Measurements from ENCODE around the gene ABHD1. TPM values are rescaled to one million over a fixed set of nuclear protein-coding genes. Genes with fewer than 3 reads are reported as not detected.
A peak's percentile ranks its signal among the peaks of the same experiment; 100 is the strongest.
"Not testable (repeated sequence)": the region's sequence is repeated elsewhere in the genome, so short reads cannot be mapped to it uniquely, and the experiment has no call there.

The ABHD1 gene
- 0.37 TPM for total RNA-seq

DNA sequence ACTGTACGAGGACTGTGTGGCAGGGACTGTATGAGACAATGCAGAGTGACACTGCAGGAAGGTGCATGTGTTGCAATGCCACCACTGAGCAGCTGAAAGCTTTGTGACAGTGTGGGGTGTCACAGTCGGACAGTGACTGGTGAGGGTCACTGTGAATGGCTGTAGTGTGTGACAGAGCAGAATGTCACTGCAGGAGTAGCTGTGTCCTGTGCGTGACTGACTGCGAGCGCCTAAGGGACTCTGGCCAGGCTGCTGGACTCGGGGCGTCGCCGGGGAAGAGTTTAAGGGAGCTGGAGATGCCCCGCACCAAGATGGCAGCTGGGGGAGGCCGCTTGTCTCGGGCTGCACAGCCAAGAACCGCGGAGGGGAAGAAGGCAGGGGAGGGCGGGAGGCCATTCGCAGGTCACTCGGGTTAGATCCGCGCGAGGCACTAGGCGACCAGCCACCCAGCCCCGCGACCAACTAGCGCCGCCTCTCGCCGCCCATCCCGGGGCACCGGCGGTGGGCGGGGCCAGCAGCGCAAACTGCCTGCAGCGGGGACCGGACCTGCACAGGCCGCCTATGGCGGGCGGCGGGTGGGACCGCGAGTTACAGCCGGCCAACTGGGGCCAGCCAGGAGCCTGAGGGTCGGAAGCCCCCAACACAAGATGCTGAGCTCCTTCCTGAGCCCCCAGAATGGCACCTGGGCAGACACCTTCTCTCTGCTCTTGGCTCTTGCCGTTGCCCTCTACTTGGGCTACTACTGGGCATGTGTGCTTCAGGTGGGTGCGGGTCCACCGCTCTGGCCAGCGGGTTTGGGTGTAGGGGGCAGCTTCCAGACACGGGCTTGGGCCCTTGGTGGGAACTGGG lies at the start of gene ABHD1:
TSS of gene ABHD1 (plus strand) at position 514 of the 849 bp plus-strand sequence. CDS start at position 648, 134 bp downstream.
- DNase-seq (ENCODE audit: low spot score) = peak; percentile 54

DNA sequence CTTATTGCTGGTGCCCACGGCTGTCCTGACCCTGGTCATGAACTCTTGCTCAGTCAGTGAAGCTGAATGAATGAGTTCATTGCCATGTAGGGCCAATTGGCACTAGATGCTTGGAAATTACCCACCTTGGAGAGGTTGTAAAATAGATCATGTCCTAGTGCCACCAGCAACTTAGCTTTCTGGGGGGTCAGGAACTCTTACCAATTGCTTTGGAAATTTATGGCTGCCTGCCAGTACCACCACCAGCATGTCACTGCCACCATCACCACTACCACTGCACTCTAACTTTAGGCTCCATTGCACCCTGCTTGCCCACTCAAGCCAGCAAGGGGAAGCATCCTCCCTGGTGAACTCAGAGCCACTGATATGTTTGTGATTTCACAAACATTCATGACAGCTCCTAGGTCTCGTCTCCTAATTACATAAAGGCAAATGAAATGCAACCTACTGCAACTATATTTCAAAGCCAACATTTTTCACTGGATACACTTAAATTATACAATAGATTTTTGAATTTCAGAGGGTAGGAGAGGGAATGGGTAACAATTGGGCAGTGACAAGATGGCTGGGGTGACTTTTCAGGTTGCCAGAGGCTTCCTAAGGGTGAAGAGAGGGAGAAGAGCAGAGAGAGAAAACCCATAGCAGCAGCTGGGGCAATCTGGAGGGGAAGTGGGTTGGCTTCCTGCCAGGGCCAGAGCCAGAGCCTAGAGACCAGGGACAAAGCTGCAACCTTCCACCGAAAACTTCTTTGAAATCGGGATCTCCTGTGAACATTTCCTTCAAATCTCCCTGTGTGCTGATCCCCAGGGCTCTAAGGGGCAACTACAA lies 48.7 kb upstream of the ABHD1 start:
- no peak for DNase-seq (ENCODE audit: low spot score)

DNA sequence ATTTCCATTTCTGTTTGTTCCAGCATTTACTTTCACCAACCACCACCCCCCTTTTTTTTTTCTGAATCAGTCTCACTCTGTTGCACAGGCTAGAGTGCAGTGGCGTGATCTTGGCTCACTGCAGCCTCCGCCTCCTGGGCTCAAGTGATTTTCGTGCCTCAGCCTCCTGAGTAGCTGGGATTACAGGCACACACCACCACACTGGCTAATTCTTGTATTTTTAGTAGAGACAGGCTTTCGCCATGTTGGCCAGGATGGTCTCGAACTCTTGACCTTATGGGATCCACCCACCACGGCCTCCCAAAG lies 48.1 kb upstream of the ABHD1 start:
- DNase-seq (ENCODE audit: low spot score) = not testable (repeated sequence)

DNA sequence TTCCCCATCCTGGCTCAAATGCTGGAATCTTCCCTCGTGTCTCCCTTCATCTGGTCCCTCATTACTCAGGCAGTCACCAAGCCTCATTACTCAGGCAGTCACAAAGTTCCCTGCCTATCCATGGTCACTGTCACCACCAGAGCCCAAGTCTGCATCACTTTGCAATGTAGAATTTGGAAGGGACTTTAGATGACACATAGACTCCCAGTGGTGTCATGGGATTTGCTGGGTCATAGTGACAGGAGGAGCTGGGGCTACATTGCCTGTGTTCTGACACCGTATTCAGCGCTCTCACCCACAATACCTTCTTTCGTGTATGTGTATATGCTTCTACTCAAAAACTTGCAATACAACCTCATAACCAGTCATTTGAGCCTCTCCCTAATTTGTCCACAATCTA lies 47.3 kb upstream of the ABHD1 start:
- DNase-seq (ENCODE audit: low spot score) = no peak

DNA sequence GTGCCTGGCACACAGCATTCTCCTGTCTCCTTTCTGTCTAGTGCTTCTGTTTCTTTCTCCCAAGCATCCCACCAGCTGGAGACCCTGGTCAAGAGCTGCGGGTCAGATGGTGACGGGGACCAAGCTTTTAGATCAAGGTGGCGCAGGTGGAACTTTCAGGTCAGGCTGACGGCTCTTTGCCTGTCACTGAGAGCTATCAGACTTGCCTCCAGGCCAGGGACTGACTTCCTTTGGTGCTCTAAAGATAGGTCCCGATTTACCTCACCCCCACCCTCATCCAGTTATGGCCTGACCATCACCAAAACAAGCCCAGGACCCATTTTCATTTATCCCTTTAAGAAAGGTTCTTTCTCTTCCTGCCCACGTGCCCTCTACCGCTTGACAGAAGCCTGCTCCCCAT lies 46.4 kb upstream of the ABHD1 start:
- DNase-seq (ENCODE audit: low spot score) = no peak

DNA sequence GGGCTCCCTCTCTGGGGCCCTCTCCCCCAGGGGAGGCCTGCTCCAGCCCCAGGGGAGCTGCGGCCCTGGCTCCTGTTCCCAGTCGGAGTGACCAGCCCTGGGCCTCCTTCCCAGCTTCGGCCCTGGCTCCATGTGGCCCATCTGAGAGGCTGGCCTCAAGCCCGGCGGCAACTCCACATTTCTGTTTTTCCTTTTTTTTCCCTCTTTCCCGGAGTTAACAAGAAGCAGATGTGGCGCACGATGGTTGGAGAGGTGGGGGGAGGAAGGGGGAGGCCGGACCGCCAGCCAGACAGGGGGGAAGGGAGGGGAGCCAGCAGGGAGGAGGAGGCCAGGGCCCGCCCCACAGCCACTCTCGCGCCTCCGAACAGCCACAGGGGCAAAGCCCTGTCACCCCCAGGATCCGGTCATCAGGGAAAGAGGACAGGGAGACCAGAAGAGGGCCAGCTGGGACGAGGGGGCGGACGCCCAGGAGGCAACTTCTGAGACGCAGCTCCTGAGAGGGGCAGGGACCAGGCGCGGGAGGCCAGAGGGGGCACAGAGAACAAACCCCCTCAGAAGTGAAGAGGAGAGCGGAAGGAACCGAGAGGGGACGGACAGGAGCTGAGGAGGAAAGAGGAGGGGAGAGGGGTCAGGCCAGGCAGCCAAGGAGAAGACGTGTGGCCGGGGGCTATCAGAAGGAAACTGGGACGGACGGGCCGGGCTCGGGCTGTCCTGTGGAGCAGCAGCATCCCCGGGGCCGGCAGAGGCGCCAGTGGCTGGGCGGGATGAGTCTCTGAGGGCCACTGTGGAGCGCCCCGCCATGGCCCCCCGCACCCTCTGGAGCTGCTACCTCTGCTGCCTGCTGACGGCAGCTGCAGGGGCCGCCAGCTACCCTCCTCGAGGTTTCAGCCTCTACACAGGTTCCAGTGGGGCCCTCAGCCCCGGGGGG lies 45.1 kb upstream of the ABHD1 start, which contains the start of gene EMILIN1:
TSS of gene EMILIN1 (plus strand) at position 349 of the 928 bp plus-strand sequence. CDS start at position 800, 451 bp downstream.
- DNase-seq (ENCODE audit: low spot score) = peak; percentile 78

DNA sequence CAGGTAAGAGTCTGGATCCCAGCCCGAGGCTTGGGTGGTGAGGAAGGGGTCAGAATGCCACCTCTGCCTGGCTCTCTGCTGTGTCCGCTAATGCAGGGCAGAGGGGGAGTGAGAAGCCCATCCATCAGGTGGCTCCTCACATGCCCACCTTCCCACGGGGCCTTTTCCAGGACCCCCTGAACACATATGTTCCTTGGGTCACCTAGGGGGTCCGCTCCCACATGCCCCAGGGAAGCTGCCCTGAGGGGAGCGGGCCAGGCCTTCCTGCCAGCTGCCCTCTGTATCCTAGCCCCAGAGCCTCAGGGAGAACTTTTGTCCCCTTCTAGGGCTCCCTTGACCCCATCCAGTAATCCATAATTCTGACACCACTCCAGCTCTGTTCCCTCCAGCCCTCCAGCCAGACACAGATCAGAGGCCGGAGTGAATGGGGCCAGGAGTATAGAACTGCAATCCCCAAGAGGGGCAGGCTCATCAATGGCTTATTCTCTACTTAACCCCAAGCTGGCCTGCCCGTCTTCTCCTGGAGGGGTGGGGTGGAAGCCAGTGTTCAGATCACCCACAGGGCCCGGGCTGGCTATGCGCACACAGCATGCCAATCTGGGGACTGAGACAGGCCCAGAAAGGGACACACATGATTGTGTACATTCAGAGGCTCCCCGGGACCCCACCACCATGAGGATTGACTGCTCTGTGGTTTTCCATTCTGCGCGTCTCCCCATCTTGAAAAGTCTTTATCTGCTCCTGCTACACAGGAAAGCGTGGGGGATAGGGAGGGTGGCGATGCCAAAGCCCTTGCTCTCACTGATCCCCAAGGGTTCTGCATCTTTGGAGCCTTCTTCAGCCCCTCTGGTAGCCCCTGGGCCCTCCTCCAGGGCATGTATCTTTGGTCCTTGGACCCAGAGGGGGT lies 44.1 kb upstream of the ABHD1 start:
- no peak for DNase-seq (ENCODE audit: low spot score)

DNA sequence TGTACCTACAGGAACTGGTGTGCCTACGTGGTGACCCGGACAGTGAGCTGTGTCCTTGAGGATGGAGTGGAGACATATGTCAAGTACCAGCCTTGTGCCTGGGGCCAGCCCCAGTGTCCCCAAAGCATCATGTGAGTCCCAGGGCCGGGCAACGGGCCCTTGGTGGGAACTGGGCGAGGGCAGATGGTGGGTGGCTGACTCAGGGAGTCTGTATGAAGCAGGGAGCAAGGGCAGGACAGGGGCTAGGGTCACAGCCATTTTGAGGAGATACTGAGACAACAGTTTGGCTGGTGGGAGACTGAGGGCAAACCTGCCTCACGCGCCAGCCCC lies 43.5 kb upstream of the ABHD1 start:
- no peak for DNase-seq (ENCODE audit: low spot score)

DNA sequence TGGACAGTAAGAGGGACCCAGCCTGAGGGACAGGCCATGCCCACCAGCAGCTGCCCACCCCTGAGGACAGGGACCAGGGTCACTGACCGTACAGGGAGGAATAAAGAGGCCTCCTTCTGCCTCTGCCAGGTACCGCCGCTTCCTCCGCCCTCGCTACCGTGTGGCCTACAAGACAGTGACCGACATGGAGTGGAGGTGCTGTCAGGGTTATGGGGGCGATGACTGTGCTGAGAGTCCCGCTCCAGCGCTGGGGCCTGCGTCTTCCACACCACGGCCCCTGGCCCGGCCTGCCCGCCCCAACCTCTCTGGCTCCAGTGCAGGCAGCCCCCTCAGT lies 43.0 kb upstream of the ABHD1 start:
- DNase-seq (ENCODE audit: low spot score) = no peak

DNA sequence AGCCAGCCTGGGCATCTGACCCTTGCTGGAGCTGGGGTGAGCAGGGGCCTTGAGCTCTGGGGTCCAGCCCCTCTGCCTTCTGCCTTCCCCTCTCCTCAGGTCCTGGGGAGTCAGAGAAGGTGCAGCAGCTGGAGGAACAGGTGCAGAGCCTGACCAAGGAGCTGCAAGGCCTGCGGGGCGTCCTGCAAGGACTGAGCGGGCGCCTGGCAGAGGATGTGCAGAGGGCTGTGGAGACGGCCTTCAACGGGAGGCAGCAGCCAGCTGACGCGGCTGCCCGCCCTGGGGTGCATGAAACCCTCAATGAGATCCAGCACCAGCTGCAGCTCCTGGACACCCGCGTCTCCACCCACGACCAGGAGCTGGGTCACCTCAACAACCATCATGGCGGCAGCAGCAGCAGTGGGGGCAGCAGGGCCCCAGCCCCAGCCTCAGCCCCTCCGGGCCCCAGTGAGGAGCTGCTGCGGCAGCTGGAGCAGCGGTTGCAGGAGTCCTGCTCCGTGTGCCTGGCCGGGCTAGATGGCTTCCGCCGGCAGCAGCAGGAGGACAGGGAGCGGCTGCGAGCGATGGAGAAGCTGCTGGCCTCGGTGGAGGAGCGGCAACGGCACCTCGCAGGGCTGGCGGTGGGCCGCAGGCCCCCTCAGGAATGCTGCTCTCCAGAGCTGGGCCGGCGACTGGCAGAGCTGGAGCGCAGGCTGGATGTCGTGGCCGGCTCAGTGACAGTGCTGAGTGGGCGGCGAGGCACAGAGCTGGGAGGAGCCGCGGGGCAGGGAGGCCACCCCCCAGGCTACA lies 41.4 kb upstream of the ABHD1 start:
- DNase-seq (ENCODE audit: low spot score) = no peak

DNA sequence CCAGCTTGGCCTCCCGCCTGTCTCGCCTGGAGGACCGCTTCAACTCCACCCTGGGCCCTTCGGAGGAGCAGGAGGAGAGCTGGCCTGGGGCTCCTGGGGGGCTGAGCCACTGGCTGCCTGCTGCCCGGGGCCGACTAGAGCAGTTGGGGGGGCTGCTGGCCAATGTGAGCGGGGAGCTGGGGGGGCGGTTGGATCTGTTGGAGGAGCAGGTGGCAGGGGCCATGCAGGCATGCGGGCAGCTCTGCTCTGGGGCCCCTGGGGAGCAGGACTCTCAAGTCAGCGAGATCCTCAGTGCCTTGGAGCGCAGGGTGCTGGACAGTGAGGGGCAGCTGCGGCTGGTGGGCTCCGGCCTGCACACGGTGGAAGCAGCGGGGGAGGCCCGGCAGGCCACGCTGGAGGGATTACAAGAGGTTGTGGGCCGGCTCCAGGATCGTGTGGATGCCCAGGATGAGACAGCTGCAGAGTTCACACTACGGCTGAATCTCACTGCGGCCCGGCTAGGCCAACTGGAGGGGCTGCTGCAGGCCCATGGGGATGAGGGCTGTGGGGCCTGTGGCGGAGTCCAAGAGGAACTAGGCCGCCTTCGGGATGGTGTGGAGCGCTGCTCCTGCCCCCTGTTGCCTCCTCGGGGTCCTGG lies 40.7 kb upstream of the ABHD1 start:
- DNase-seq (ENCODE audit: low spot score) = no peak

DNA sequence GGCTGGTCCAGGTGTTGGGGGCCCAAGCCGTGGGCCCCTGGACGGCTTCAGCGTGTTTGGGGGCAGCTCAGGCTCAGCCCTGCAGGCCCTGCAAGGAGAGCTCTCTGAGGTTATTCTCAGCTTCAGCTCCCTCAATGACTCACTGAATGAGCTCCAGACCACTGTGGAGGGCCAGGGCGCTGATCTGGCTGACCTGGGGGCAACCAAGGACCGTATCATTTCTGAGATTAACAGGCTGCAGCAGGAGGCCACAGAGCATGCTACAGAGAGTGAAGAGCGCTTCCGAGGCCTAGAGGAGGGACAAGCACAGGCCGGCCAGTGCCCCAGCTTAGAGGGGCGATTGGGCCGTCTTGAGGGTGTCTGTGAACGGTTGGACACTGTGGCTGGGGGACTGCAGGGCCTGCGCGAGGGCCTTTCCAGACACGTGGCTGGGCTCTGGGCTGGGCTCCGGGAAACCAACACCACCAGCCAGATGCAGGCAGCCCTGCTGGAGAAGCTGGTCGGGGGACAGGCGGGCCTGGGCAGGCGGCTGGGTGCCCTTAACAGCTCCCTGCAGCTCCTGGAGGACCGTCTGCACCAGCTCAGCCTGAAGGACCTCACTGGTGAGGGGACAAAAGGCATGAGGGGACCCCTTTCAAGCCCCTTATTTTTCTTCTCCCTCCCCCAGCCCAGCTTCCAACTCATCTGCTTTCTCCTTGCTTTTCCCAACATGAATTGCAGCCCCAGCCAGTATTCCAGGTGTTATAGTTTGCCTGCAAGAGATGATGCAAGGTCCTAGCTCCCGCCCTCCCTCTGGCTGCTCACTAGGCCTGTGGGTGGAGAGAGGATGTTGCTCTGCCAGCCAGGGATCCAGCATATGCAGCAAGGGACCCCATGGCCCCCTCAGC lies 40.0 kb upstream of the ABHD1 start:
- DNase-seq (ENCODE audit: low spot score) = no peak

DNA sequence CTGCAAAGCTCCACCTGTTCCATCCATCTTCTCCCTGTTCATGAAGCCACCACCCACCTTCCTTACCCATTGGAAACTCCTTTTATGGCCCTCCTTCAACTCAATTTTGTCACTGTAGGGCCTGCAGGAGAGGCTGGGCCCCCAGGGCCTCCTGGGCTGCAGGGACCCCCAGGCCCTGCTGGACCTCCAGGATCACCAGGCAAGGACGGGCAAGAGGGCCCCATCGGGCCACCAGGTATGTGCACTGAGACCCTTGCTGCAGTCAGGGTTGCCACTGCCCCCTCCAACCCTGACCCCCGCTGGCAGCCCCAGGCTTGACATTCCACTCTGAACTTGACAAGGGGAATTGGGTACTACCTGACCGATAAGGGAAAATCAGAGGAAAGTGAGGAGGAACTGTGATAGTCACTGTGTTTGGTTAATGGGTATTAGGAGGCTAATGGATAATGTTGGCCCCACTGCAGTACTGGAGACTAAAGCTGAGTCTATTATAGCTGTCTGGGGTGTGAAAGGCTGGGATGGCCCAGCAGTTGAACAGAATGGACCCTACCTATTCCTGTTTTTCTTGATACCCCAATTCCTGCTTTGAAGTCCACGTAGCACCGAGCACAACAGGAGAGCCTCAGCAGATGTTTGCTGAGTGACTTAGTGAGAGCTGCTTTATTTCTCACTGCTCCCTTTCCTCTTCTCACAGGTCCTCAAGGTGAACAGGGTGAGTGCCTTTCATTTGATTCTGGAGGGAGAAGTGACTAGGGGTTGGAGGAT lies 39.1 kb upstream of the ABHD1 start:
- DNase-seq (ENCODE audit: low spot score) = no peak

DNA sequence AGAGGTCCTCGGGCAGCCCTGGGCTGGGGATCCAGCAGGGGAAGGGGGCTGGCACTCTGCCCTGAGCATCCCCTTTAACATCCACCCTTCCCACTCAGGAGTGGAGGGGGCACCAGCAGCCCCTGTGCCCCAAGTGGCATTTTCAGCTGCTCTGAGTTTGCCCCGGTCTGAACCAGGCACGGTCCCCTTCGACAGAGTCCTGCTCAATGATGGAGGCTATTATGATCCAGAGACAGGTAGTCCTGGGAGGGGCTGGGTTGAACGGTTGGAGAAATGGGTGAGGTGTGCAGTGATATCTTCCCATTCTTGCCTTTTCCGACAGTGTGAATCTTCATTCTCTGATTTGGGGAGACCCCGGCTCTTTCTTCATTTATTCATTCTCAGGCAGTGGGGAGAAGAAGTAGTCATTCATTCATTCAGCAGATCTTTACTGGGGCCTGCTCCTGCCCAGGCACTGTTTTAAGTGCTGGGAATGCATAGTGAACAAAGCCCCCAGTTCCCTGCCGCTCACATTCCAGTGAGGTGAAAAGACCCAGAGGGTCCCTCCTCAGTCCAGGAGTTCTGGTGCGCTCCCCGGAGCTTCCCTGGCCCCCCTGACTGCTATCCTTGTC lies 38.4 kb upstream of the ABHD1 start:
- DNase-seq (ENCODE audit: low spot score) = no peak

DNA sequence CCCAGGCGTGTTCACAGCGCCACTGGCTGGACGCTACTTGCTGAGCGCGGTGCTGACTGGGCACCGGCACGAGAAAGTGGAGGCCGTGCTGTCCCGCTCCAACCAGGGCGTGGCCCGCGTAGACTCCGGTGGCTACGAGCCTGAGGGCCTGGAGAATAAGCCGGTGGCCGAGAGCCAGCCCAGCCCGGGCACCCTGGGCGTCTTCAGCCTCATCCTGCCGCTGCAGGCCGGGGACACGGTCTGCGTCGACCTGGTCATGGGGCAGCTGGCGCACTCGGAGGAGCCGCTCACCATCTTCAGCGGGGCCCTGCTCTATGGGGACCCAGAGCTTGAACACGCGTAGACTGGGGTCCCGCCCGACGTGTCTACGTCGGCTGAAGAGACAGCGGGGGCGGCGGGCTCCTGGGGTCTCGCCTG lies 37.9 kb upstream of the ABHD1 start:
- peak; percentile 66 for DNase-seq (ENCODE audit: low spot score)

DNA sequence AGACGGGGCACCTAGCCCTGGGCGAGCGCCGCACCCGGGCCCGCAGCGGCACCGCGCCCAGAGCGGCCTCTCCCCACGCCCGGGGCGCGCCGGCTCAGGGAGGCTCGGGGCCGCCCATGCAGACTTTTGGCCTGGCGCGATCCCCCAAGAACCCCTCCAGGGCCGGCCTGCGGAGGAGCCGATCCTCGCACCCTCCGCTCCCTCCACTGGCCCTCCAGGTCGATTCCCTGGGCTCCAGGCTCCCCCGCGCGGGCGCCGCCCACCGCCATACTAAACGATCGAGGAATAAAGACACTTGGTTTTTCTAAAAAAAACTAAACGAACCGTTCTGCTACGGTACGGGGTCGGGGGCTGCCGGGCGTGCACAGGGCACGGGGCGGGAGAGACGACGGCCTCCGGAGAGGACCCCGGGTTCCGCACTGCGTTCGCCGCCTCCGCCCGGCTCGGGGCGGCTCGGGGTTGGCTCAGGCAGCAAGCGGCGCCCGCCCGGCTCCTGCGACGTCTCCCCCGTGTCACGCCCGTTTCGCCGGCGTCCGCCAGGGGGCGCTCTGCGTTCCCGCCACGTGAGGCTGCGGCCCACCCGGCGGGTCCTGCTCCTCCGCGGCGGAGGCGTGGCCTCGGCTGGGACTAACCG lies 37.4 kb upstream of the ABHD1 start:
- peak; percentile 96 for DNase-seq (ENCODE audit: low spot score)

Data from mucosa of gallbladder (tissue), 1 donor.